Posterior vena cava (tissue), 2 donors: ENCODE results near the gene TMSB15C. TPM values are rescaled to one million over a fixed set of nuclear protein-coding genes. Genes with fewer than 3 reads are reported as not detected.
"Not testable (repeated sequence)": the region's sequence is repeated elsewhere in the genome, so short reads cannot be mapped to it uniquely, and the experiment has no call there.

Source experiments
- DNase-seq: peaks from one replicate; pipeline ENCODE4 v3.0.0-alpha.2; 2020; ENCODE audit warnings: low spot score
- intact Hi-C, 2 donors: fragments of 100-400 bp; cut with DNase I; formaldehyde crosslinking; loops; one replicate each; pipeline versions ENCODE4 v1.14.1 to v1.14.2; 2022 to 2023
- total RNA-seq, 2 donors: library from RNA; stranded (reverse); fragmentation: NEBNext Ultra II Directional; extraction: Animal tissue kit (Norgen Biotek cat#: 25700); gene quantifications; one replicate each; pipeline ENCODE4 v1.2.1, GENCODE V29; 2021
- donor health status: DM: yes; HTN: yes; CAD: no.
- donor health status: DM: yes; HTN: yes; CAD: no.

TMSB15C gene
- total RNA-seq, 2 donors from 2014 or later, result 4.0 to 4.3 TPM

DNA sequence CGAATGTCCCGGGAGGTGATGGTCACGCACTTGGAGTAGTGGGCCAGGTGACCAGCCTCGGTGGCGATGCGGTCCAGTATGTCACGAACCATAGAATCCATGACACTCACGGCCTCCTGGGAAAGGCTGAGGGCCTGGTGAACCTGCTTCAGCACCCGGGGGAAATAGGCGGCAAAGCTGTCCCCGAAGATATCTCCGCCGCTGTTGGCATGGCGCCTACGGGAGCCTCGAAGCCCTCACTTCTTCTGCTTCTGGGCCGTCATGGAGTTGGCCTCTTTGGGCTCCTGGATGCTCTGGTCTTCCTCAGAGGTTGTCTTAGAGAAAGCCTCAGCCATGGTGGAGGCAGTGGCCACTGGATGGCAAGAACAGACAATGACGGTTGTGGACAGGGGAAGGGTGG is 13.4 kb downstream of the TMSB15C start:
- DNase-seq, result peak; percentile 64
- intact Hi-C loops, result not testable (repeated sequence)

DNA sequence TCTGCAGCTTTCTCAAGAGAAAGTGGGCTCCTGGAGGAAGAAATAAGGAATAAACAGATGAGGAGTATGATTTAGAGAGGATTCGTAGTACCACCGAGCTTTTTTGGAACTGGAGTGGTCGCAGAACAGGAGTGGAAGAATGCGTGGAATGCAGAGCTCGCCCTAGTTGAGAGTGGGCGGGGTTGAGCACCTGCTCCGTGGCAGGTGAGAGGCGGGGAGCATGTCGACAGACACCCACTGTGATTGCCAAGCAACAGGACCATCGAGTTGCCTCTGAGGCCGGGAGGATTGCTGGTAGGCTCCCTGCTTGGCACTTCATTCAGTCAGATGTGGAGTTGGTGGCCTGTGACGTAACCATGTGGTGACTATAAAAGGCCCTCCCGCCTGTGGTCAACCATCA is 21.1 kb downstream of the TMSB15C start:
- intact Hi-C loops, DNase-seq: not testable (repeated sequence)

DNA sequence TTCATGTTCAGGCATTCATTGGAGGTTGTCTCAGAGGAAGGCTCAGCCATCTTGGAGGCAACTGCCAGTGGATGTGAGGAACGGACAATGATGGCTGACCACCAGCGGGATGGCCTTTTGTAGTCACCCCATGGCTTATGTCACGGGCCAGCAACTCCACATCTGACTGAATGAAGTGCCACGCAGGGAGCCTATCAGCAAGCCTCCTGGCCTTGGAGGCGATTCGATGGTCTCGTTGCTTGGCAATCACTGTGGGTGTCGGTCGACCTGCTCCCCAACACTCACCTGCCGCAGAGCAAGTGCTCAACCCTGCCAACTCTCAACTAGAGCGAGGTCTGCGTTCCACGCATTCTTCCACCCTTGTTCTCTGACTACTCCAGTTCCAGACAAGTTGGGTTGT is 28.9 kb downstream of the TMSB15C start:
- intact Hi-C loops, result no loop called here
- no peak for DNase-seq

DNA sequence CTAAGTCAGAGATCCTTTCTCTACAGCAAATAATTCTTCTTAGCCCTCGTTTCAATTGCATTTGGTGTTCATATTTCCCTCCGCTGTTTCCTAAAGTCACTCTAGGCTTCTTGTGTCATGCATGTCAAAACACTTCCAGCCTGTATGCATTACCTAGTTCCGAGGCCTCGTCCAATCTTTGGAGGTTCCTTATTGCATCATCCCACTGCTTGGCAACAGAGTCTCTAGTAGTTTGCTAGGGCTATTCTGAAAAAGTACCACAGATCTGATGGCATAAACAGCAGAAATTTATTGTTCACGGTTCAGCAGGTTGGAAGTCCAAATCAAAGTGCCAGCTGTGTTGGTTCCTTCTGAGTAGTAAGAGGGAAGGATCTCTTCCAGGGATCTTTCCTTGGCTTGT is 30.4 kb downstream of the TMSB15C start:
- intact Hi-C loops, result no loop called here
- no peak for DNase-seq

DNA sequence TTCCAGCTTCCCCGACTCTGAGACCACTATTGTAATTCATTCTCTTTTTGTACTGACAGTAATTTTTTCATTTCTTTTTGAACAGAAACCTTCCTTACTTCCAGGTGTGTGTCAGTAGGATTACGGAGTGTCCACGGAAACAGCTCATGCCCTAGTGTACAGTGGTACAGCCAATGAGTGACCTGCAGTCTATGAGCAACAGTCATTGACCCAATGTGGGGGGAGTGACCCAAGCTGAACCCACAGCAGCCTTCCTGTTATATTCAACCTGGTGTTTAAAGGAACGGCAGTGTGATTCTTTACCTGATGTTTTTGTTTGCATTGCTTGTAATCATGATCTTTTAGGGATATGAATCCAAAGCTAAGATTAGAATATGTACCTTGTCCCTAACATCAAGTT is 35.0 kb downstream of the TMSB15C start:
- no peak for DNase-seq
- intact Hi-C loops, result no loop called here

DNA sequence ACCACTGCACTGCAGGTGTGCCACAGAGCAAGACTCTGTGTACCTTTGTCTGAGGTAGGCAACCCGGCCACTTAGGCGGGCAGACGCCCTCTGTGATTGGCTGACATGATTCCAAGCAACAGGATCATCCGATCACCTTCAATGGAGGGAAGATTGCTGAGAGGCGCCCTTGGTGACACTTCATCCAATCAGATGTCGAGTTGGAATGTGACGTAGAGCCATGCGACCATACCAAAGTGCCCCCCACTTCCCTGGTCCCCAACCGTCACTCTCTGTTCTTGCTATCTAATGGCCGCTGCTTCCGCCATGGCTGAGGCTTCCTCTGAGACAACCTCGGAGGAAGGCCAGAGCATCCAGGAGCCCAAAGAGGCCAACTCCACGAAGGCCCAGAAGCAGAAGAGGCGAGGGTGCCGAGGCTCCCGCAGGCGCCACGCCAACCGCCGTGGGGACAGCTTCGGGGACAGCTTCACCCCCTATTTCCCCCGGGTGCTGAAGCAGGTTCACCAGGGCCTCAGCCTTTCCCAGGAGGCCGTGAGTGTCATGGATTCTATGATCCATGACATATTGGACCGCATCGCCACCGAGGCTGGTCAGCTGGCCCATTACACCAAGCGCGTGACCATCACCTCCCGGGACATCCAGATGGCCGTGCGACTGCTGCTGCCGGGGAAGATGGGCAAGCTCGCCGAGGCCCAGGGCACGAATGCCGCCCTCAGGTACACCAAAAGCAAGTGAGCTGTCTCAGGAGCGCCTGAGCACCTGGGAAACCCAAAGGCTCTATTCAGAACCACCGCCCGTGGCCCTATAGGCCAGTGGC is 36.1 kb downstream of the TMSB15C start, which contains the start of gene H2BW2:
H2BW2 (plus strand) TSS at position 268 of the 817 bp plus-strand sequence; CDS start at position 307, 39 bp downstream.
- no peak for DNase-seq
- intact Hi-C loops, result no loop called here

Other genes with a start within 250 kb of the TMSB15C start
- 10 to 100 TPM; 11.8 to 24.7 TPM for gene RAB9B, start 244.0 kb downstream of the TMSB15C start, total RNA-seq
- gene TMSB15B, start 113.6 kb downstream of the TMSB15C start, total RNA-seq, result 1 to 10 TPM; 4.9 to 6.5 TPM
- not detected for gene H2BW1, start 62.5 kb downstream of the TMSB15C start, total RNA-seq
- not detected for gene H2BW2, start 36.3 kb downstream of the TMSB15C start, total RNA-seq
- gene ZCCHC18, start 36.3 kb upstream of the TMSB15C start, total RNA-seq, result 1 to 10 TPM; 2.0 to 2.5 TPM
- gene SLC25A53, start 80.8 kb upstream of the TMSB15C start, total RNA-seq, result 1 to 10 TPM; 8.2 to 9.1 TPM
- gene FAM199X, start 90.2 kb upstream of the TMSB15C start, total RNA-seq, result 10 to 100 TPM; 13.9 to 18.5 TPM
- not detected for gene ESX1, start 178.7 kb upstream of the TMSB15C start, total RNA-seq